HCT116 (cell line): Measurements from ENCODE around the gene MPPED1. TPM values are rescaled to one million over a fixed set of nuclear protein-coding genes. Genes with fewer than 3 reads are reported as not detected.

Source experiments
- ATAC-seq: fragments of 200-7000 bp; cut with Tn5 transposase; 2 replicates; pipeline ENCODE4 v1.9.1; 2020; ENCODE audit warnings: mild to moderate bottlenecking, moderate library complexity
- BruUV-seq: library from RNA; stranded (reverse); fragments of 400-500 nt; replicated peaks from 2 replicates; lab custom pipeline; 2021; lab: Mats Ljungman, UMichigan
- CTCF ChIA-PET: fragments of 300-600 bp; sonication (Branson Sonifier 250); formaldehyde crosslinking; loops from one replicate; lab custom pipeline; 2021; ENCODE audit warnings: antibody characterized with exemption; lab: Charles Lee
- POLR2A ChIA-PET: fragments of 300-600, 350-600 bp; sonication (Branson Sonifier 250); formaldehyde crosslinking; loops from one replicate; lab custom pipeline; 2021; ENCODE audit warnings: antibody characterized with exemption; lab: Charles Lee
- RAD21 ChIA-PET, 2 experiments: fragments of 300-600 bp; sonication (Branson Sonifier 250); formaldehyde crosslinking; loops; one replicate each; lab custom pipeline; 2023; ENCODE audit warnings: low total read pairs in 2 of 2; ENCODE audit not compliant: uncharacterized antibody in 2 of 2, unreplicated experiment in 2 of 2, low non-redundant PET in 1 of 2; lab: Charles Lee
- DNase-seq: peaks from one replicate; pipeline ENCODE4 v3.0.0-alpha.2; 2010; ENCODE audit warnings: low read depth, low spot score
- H2AFZ ChIP-seq: fragments of 200-600 bp; shearing (Covaris generic), sonication (generic); 2 replicates; pipeline ENCODE4 v1.6.1; 2017; ENCODE audit warnings: low read depth, mixed run types, mixed read lengths, antibody characterized with exemption, low read length; ENCODE audit not compliant: poor library complexity, severe bottlenecking
- H3K27ac ChIP-seq: 2 replicates; pipeline ENCODE4 v1.5.1; 2012; ENCODE audit warnings: low read depth, low read length
- H3K27me3 ChIP-seq: fragments of 200-600 bp; sonication (generic); 2 replicates; pipeline ENCODE4 v1.6.1; 2016; ENCODE audit warnings: mixed run types, low read length, mixed read lengths; ENCODE audit not compliant: insufficient read depth
- H3K36me3 ChIP-seq, 2 experiments: fragments of 200-500 bp in 1 of 2; fragments of 200-600 bp in 1 of 2; sonication (Bioruptor generic) in 1 of 2; sonication (generic) in 1 of 2; 2 replicates each; pipeline versions ENCODE4 v1.5.1 to v1.6.1; 2014 to 2016; ENCODE audit warnings: low read length in 2 of 2, inconsistent platforms in 1 of 2, mixed read lengths in 1 of 2, mixed run types in 1 of 2; ENCODE audit not compliant: insufficient read depth in 2 of 2, control insufficient read depth in 1 of 2
- H3K4me1 ChIP-seq, 2 experiments: fragments of 200-600 bp in 1 of 2; sonication (generic) in 1 of 2; 2 replicates each; pipeline versions ENCODE4 v1.5.1 to v1.6.1; 2012 to 2017; ENCODE audit warnings: low read length in 2 of 2, inconsistent platforms in 1 of 2, mild to moderate bottlenecking in 1 of 2, mixed read lengths in 1 of 2, mixed run types in 1 of 2, moderate library complexity in 1 of 2; ENCODE audit not compliant: insufficient read depth in 2 of 2, control insufficient read depth in 1 of 2
- H3K4me2 ChIP-seq: fragments of 200-600 bp; sonication (generic); 2 replicates; pipeline ENCODE4 v1.6.1; 2017; ENCODE audit warnings: mixed run types, low read length, mixed read lengths
- H3K4me3 ChIP-seq, 2 experiments: fragments of 200-600 bp in 1 of 2; sonication (generic) in 1 of 2; replicated peaks in 1 of 2; 2 replicates each; pipeline ENCODE4 v1.5.1; 2011 to 2016; ENCODE audit warnings: low read length in 2 of 2, control low read depth in 1 of 2, low read depth in 1 of 2, mild to moderate bottlenecking in 1 of 2, mixed read lengths in 1 of 2, mixed run types in 1 of 2
- H3K79me2 ChIP-seq: fragments of 200-600 bp; sonication (generic); 2 replicates; pipeline ENCODE4 v1.6.1; 2017; ENCODE audit warnings: mild to moderate bottlenecking, mixed run types, low read length, moderate library complexity, mixed read lengths; ENCODE audit not compliant: insufficient read depth
- H3K9ac ChIP-seq: fragments of 200-600 bp; sonication (generic); 2 replicates; pipeline ENCODE4 v1.6.1; 2016; ENCODE audit warnings: low read length, mixed read lengths
- H3K9me2 ChIP-seq: fragments of 200-600 bp; sonication (generic), shearing (Covaris generic); 2 replicates; pipeline ENCODE4 v1.6.1; 2017; ENCODE audit warnings: mixed run types, mild to moderate bottlenecking, moderate library complexity; ENCODE audit not compliant: insufficient read depth
- H3K9me3 ChIP-seq, 2 experiments: fragments of 200-500 bp in 1 of 2; fragments of 200-600 bp in 1 of 2; sonication (Bioruptor generic) in 1 of 2; sonication (generic) in 1 of 2; 2 replicates each; pipeline ENCODE4 v1.6.1; 2014 to 2017; ENCODE audit warnings: low read length in 2 of 2, mixed read lengths in 2 of 2, inconsistent platforms in 1 of 2, low read depth in 1 of 2, mild to moderate bottlenecking in 1 of 2, mixed run types in 1 of 2, moderate library complexity in 1 of 2; ENCODE audit not compliant: control insufficient read depth in 1 of 2, insufficient read depth in 1 of 2
- H4K20me1 ChIP-seq: fragments of 200-600 bp; sonication (generic), shearing (Covaris generic); 2 replicates; pipeline ENCODE4 v1.6.1; 2017; ENCODE audit warnings: mixed run types, mild to moderate bottlenecking, moderate library complexity; ENCODE audit not compliant: insufficient read depth
- CBX3 ChIP-seq: IDR thresholded peaks from 2 replicates; pipeline ENCODE4 v1.6.1; 2012; ENCODE audit warnings: low read depth
- EGR1 ChIP-seq: IDR thresholded peaks from 2 replicates; pipeline ENCODE4 v1.6.1; 2012; ENCODE audit warnings: low read depth
- ELF1 ChIP-seq: IDR thresholded peaks from 2 replicates; pipeline ENCODE4 v1.6.1; 2012; ENCODE audit warnings: low read depth, borderline replicate concordance
- FOSL1 ChIP-seq: IDR thresholded peaks from 2 replicates; pipeline ENCODE4 v1.6.1; 2012; ENCODE audit warnings: low read depth
- POLR2A ChIP-seq: IDR thresholded peaks from 2 replicates; pipeline ENCODE4 v1.7.0; 2011; ENCODE audit warnings: borderline replicate concordance; ENCODE audit not compliant: insufficient read depth, insufficient read length; ENCODE audit errors: extremely low read depth
- POLR2AphosphoS5 ChIP-seq: IDR thresholded peaks from 2 replicates; pipeline ENCODE4 v1.6.1; 2011; ENCODE audit warnings: mild to moderate bottlenecking, low read depth, low read length, moderate library complexity
- SIN3A ChIP-seq: IDR thresholded peaks from 2 replicates; pipeline ENCODE4 v1.6.1; 2012; ENCODE audit warnings: low read depth
- SRF ChIP-seq: IDR thresholded peaks from 2 replicates; pipeline ENCODE4 v1.6.1; 2012; ENCODE audit warnings: low read depth
- intact Hi-C: fragments of 100-400 bp; cut with micrococcal nuclease; formaldehyde crosslinking; loops from 2 replicates; pipeline ENCODE4 v1.10.0; 2022
- total RNA-seq: library from RNA; stranded (reverse); gene quantifications from one replicate; pipeline ENCODE4 v1.2.1, GENCODE V29; 2021; ENCODE audit not compliant: unreplicated experiment
- TF ChIP-seq, protein P1 (sequence below): IDR thresholded peaks from 2 replicates; pipeline ENCODE4 v1.6.1; 2012; ENCODE audit warnings: low read depth
- TF ChIP-seq, protein P2 (sequence below), 3 experiments: fragments of 200-600 bp in 1 of 3; sonication (generic) in 1 of 3; IDR thresholded peaks in 2 of 3; conservative IDR thresholded peaks in 1 of 3; 2 replicates each; pipeline ENCODE4 v1.5.1; 2012 to 2017; ENCODE audit warnings: low read depth in 2 of 3, low read length in 2 of 3, antibody characterized with exemption in 1 of 3, borderline replicate concordance in 1 of 3, control low read depth in 1 of 3, mild to moderate bottlenecking in 1 of 3, mixed read lengths in 1 of 3, mixed run types in 1 of 3, moderate library complexity in 1 of 3; ENCODE audit not compliant: insufficient read depth in 1 of 3

Gene MPPED1
- total RNA-seq, 1 experiment from 2014 or later, result not detected

DNA sequence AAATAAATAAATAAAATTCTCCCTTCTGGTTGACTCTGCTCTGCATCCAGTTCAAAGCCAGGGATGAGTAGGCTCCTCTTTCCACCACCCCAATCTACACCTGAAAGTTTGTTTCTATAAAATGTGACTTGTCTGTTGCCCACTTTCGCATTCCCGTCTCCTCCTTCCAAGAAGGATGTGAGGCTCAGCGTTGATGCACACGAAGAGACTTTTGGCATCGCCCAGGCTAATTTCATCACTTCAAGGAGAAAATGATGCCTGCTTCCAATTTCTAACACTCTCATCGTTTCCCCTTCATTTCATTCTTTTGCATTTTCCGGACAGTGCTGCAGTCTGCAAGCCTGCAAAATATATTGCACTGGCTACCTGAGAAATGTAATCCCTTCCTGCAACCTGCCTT is 3.9 kb downstream of the MPPED1 start (continued):
- TF ChIP-seq, protein P1, sequence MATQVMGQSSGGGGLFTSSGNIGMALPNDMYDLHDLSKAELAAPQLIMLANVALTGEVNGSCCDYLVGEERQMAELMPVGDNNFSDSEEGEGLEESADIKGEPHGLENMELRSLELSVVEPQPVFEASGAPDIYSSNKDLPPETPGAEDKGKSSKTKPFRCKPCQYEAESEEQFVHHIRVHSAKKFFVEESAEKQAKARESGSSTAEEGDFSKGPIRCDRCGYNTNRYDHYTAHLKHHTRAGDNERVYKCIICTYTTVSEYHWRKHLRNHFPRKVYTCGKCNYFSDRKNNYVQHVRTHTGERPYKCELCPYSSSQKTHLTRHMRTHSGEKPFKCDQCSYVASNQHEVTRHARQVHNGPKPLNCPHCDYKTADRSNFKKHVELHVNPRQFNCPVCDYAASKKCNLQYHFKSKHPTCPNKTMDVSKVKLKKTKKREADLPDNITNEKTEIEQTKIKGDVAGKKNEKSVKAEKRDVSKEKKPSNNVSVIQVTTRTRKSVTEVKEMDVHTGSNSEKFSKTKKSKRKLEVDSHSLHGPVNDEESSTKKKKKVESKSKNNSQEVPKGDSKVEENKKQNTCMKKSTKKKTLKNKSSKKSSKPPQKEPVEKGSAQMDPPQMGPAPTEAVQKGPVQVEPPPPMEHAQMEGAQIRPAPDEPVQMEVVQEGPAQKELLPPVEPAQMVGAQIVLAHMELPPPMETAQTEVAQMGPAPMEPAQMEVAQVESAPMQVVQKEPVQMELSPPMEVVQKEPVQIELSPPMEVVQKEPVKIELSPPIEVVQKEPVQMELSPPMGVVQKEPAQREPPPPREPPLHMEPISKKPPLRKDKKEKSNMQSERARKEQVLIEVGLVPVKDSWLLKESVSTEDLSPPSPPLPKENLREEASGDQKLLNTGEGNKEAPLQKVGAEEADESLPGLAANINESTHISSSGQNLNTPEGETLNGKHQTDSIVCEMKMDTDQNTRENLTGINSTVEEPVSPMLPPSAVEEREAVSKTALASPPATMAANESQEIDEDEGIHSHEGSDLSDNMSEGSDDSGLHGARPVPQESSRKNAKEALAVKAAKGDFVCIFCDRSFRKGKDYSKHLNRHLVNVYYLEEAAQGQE, result no peak

DNA sequence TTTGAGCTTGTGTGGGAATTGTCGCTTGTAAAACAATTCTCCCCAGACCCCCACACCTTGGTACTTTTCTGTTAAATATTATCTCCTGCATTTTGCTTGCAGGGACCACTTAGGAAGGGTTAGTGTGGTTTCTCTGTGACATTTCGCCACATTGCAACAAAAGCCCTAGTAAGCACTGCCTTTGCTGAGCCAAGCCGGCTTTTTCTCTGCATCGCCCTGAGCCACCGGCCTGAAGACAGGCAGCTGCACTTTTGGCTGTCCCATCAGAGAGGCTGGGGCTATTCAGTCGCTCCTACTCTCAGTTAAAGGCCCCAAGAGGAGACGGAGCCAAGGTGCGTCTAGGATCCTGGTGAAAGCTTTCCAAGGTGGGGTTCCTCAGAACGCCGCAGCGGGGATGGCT is 5.7 kb downstream of the MPPED1 start:
- Histone ChIP-seq H2AFZ (no peak overlapping the region), H3K36me3 (no peaks in the 10 kb centered on the region), H3K9ac (no peak overlapping the region), H3K4me2 (no peak overlapping the region), H3K79me2 (no peaks in the 10 kb centered on the region), H4K20me1 (no peaks in the 10 kb centered on the region), H3K9me3 (no peaks in the 10 kb centered on the region), H3K9me2 (no peaks in the 10 kb centered on the region), H3K4me3 (no peak overlapping the region), H3K27ac (no peak overlapping the region), H3K27me3 (peaks cover 41% of the 10 kb centered on the region), H3K4me1 (no peaks in the 10 kb centered on the region)
- POLR2A ChIA-PET, result no interaction called here
- RAD21 ChIA-PET, result no interaction called here
- BruUV-seq, result no TSS peak
- CTCF ChIA-PET, result no interaction called here
- no peak for ATAC-seq
- TF ChIP-seq FOSL1, result no peak
- TF ChIP-seq POLR2AphosphoS5, result no peak
- no peak for TF ChIP-seq ELF1
- TF ChIP-seq, protein P2, sequence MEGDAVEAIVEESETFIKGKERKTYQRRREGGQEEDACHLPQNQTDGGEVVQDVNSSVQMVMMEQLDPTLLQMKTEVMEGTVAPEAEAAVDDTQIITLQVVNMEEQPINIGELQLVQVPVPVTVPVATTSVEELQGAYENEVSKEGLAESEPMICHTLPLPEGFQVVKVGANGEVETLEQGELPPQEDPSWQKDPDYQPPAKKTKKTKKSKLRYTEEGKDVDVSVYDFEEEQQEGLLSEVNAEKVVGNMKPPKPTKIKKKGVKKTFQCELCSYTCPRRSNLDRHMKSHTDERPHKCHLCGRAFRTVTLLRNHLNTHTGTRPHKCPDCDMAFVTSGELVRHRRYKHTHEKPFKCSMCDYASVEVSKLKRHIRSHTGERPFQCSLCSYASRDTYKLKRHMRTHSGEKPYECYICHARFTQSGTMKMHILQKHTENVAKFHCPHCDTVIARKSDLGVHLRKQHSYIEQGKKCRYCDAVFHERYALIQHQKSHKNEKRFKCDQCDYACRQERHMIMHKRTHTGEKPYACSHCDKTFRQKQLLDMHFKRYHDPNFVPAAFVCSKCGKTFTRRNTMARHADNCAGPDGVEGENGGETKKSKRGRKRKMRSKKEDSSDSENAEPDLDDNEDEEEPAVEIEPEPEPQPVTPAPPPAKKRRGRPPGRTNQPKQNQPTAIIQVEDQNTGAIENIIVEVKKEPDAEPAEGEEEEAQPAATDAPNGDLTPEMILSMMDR (IDR thresholded peaks at IDR 0.05 in 2 of 3, conservative IDR thresholded peaks at IDR 0.05 in 1 of 3; ENCODE audit: borderline replicate concordance in 1 of 3, insufficient read depth in 1 of 3, low read depth in 2 of 3, low read length in 2 of 3), result no peak
- no peak for TF ChIP-seq POLR2A
- no peak for TF ChIP-seq SRF
- no peak for TF ChIP-seq EGR1
- no peak for TF ChIP-seq SIN3A
- no peak for TF ChIP-seq CBX3
- no peak for DNase-seq
- intact Hi-C loops, result no loop called here
